22Rv1 (cell line): ENCODE data around the gene IFITM10.

Source experiments
- H3K27ac ChIP-seq: fragments of 450-650 bp; 2 replicates; pipeline ENCODE4 v1.5.1; 2017
- CTCF ChIP-seq: fragments of 450-650 bp; IDR thresholded peaks from 2 replicates; pipeline ENCODE4 v1.5.1; 2017; ENCODE audit warnings: mild to moderate bottlenecking
- ZFX ChIP-seq: fragments of 450-650 bp; IDR thresholded peaks from 2 replicates; pipeline ENCODE4 v1.6.1; 2017; ENCODE audit warnings: antibody characterized with exemption, borderline replicate concordance

IFITM10 gene

GRCh38 chr11:1742371-1742770 is 8.0 kb downstream of the IFITM10 start:
- TF ChIP-seq CTCF (no peak), ZFX (no peak)

GRCh38 chr11:1741741-1742140 is 8.7 kb downstream of the IFITM10 start:
- no peak overlapping the region for H3K27ac ChIP-seq
- TF ChIP-seq ZFX = no peak
- TF ChIP-seq CTCF = no peak

More at GRCh38 chr11:1742371-1742770, 8.0 kb downstream of the IFITM10 start:
- H3K27ac ChIP-seq = no peak overlapping the region

GRCh38 chr11:1740786-1741530 is 9.4 kb downstream of the IFITM10 start:
- no peak for TF ChIP-seq CTCF
- no peak for TF ChIP-seq ZFX

GRCh38 chr11:1739576-1739975 is 10.8 kb downstream of the IFITM10 start:
- H3K27ac ChIP-seq = no peak overlapping the region
- TF ChIP-seq ZFX (no peak), CTCF (no peak)

More at GRCh38 chr11:1740786-1741530, 9.4 kb downstream of the IFITM10 start:
- no peak overlapping the region for H3K27ac ChIP-seq

GRCh38 chr11:1738380-1738779 is 12.0 kb downstream of the IFITM10 start:
- no peak overlapping the region for H3K27ac ChIP-seq
- TF ChIP-seq ZFX (no peak), CTCF (no peak)

GRCh38 chr11:1737080-1737757 is 13.2 kb downstream of the IFITM10 start:
- no peak overlapping the region for H3K27ac ChIP-seq
- TF ChIP-seq CTCF (no peak), ZFX (no peak)

GRCh38 chr11:1736447-1736992 is 13.9 kb downstream of the IFITM10 start:
- no peak overlapping the region for H3K27ac ChIP-seq
- TF ChIP-seq CTCF (no peak), ZFX (no peak)
